Vagina (tissue), 2 donors: ENCODE measurements around the gene BRI3.

ENCODE experiments used
- CTCF ChIP-seq, 3 experiments: fragments of 450-650 bp in 2 of 3; fragments of 200-600 bp in 1 of 3; sonication (generic) in 1 of 3; IDR thresholded peaks; one replicate each; pipeline ENCODE4 v1.5.1; 2017 to 2019; ENCODE audit warnings: antibody characterized with exemption in 3 of 3, mild to moderate bottlenecking in 2 of 3, moderate library complexity in 2 of 3
- POLR2A ChIP-seq, 2 donors: fragments of 450-650 bp; IDR thresholded peaks; one replicate each; pipeline ENCODE4 v1.6.1; 2017; ENCODE audit warnings: antibody characterized with exemption in 2 of 2, mild to moderate bottlenecking in 2 of 2, moderate library complexity in 2 of 2

DNA sequence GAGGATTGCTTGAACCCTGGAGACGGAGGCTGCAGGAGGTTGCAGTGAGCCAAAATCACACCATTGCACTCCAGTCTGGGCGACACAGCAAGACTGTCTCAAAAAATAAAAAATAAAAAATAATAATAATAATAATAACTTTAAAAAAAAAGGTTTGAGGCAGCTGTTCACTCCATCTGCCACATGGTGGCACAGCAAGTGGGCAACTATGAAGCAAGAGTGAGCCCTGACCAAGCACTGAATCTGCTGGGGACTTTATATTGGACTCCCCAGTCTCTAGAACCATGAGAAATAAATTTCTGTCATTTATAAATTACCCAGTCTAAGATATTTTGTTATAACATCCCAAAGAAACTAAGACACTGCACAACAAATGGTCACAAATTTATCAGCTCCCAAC is 14.6 kb upstream of the BRI3 start:
- no peak for TF ChIP-seq POLR2A (IDR thresholded peaks at IDR 0.05)
- TF ChIP-seq CTCF (IDR thresholded peaks at IDR 0.05), result no peak
